NOMO-1 treated with dmso at 0.1 percent for 144 hours (cell line): Measurements from ENCODE around the gene CCN2.
"Not testable (repeated sequence)": the region's sequence is repeated elsewhere in the genome, so short reads cannot be mapped to it uniquely, and the experiment has no call there.

ENCODE experiments used
- DNase-seq: peaks from one replicate; lab custom pipeline; 2025; ENCODE audit not compliant: unreplicated experiment; lab: John Stamatoyannopoulos, UW

Gene CCN2

GRCh38 chr6:131910956-131911355 lies 40.2 kb downstream of the CCN2 start:
- DNase-seq, result no peak

- DNase-seq, result no peak
These were observed 41.0 kb downstream of the CCN2 start for GRCh38 chr6:131910219-131910589.

- DNase-seq, result peak; percentile 55
These were observed 41.6 kb downstream of the CCN2 start for GRCh38 chr6:131909408-131910218.

- not testable (repeated sequence) for DNase-seq
These were observed 42.4 kb downstream of the CCN2 start for GRCh38 chr6:131908787-131909186.

GRCh38 chr6:131903734-131904133 lies 47.4 kb downstream of the CCN2 start:
- not testable (repeated sequence) for DNase-seq

- DNase-seq, result not testable (repeated sequence)
These were observed 49.8 kb downstream of the CCN2 start for GRCh38 chr6:131901326-131901873.

GRCh38 chr6:131900231-131900630 lies 50.9 kb downstream of the CCN2 start:
- DNase-seq, result no peak

- DNase-seq, result no peak
These were observed 52.5 kb downstream of the CCN2 start for GRCh38 chr6:131898718-131899117.
